ENCODE measurements around the gene KDM8. TPM values are rescaled to one million over a fixed set of nuclear protein-coding genes. Genes with fewer than 3 reads are reported as not detected.

The KDM8 gene
- total RNA-seq, 1 donor from 2014 or later, result 12.5 TPM

DNA sequence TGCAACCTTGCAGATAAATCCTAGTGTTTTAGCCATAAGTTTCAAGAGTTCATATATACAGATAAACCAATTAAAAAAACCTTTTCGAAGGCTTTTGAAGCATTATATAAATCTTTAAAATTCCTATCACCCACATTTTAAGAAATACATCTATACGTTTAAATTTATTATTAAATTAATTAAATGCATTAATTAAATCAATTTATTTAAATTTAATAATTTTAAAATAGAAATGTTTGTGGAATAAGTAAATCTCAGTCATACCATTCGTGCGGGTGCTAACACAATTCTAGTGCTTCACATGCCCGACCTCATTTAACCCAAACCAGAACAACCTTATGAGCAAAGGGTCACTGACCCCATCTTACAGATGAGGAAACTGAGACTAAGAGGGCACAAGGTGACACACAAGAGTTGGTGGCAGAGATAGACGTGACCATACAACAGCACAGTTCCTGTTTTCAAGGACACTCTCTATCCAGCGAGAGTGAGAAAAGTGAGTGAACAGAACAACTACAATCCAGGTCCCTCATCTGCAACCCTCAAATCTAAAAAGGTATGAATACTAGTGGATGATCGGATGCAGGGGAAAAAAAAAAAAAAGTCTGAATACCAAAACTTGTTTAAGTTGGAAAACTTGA, 63.8 kb downstream of the KDM8 start:
- no peaks in the 10 kb centered on the region for H3K9me3 Mint-ChIP-seq (ENCODE audit: low read depth)
- peaks cover 10% of the 10 kb centered on the region for H3K4me1 Mint-ChIP-seq (ENCODE audit: low read depth)
- TF ChIP-seq, protein P1, sequence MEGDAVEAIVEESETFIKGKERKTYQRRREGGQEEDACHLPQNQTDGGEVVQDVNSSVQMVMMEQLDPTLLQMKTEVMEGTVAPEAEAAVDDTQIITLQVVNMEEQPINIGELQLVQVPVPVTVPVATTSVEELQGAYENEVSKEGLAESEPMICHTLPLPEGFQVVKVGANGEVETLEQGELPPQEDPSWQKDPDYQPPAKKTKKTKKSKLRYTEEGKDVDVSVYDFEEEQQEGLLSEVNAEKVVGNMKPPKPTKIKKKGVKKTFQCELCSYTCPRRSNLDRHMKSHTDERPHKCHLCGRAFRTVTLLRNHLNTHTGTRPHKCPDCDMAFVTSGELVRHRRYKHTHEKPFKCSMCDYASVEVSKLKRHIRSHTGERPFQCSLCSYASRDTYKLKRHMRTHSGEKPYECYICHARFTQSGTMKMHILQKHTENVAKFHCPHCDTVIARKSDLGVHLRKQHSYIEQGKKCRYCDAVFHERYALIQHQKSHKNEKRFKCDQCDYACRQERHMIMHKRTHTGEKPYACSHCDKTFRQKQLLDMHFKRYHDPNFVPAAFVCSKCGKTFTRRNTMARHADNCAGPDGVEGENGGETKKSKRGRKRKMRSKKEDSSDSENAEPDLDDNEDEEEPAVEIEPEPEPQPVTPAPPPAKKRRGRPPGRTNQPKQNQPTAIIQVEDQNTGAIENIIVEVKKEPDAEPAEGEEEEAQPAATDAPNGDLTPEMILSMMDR (IDR thresholded peaks at IDR 0.05; ENCODE audit: unreplicated experiment), result no peak
- peak overlapping the region; percentile 35 for H3K4me3 Mint-ChIP-seq (ENCODE audit: low read depth)
- DNase-seq (ENCODE audit: low spot score, unreplicated experiment), result no peak
- no peaks in the 10 kb centered on the region for H3K36me3 Mint-ChIP-seq (ENCODE audit: insufficient read depth)
- H3K27me3 Mint-ChIP-seq, result no peaks in the 10 kb centered on the region
- H3K27ac Mint-ChIP-seq, result no peak overlapping the region

DNA sequence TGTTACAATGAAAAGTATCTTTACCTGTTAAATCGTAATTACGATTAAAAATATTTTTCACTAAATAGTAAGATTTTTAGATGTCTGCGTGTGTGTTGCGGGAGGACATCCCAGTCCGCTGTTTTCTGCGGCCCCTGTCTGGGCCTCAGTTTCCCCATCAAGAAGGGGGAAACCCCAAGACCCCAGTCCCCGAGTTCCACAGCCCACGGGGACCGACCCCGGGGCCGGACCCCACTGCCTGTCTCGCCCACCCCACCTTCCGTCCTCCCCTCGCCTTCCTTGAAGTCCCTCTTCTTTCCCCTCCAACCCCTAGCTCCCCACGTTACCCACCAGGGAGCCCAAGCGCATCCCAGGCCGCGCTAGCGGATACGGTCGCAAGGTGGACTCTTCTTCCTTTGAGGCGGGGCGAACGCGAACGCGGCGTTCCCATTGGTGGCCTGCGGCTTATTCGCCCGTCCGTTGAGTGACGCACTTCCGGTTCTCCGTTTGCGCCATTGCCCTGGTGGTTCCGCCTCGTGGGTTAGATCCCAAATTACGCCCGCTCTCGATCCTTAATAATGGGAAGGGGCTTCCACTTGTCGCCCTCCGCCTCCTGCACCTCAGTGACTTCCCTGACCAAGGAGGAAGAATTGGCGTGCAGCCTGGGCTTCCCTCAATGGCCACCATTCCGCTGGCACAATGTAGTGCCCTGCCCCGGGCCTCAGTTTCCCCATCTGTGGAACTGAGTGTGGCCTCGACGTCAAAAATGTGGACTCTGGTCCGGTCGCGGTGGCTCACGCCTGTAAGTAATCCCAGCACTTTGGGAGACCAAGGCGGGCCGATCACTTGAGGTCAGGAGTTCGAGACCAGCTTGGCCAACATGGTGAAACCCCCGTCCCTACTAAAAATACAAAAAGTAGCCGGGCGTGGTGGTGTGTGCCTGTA, 65.3 kb downstream of the KDM8 start, which contains the start of gene NSMCE1:
TSS of gene NSMCE1 (minus strand) at position 397 of the 924 bp plus-strand sequence. CDS start 11,202 bp downstream, outside the sequence.
- no peaks in the 10 kb centered on the region for H3K36me3 Mint-ChIP-seq (ENCODE audit: insufficient read depth)
- no peaks in the 10 kb centered on the region for H3K9me3 Mint-ChIP-seq (ENCODE audit: low read depth)
- peak within 1 kb of the TSS; percentile 93 for H3K27ac Mint-ChIP-seq
- no peaks in the 10 kb centered on the region for H3K27me3 Mint-ChIP-seq
- DNase-seq (ENCODE audit: low spot score, unreplicated experiment), result peak; percentile 75
- peaks cover 5% of the 10 kb centered on the region for H3K4me1 Mint-ChIP-seq (ENCODE audit: low read depth)
- TF ChIP-seq, protein P1 (IDR thresholded peaks at IDR 0.05; ENCODE audit: unreplicated experiment), result no peak
- H3K4me3 Mint-ChIP-seq (ENCODE audit: low read depth), result peak within 1 kb of the TSS; percentile 84

DNA sequence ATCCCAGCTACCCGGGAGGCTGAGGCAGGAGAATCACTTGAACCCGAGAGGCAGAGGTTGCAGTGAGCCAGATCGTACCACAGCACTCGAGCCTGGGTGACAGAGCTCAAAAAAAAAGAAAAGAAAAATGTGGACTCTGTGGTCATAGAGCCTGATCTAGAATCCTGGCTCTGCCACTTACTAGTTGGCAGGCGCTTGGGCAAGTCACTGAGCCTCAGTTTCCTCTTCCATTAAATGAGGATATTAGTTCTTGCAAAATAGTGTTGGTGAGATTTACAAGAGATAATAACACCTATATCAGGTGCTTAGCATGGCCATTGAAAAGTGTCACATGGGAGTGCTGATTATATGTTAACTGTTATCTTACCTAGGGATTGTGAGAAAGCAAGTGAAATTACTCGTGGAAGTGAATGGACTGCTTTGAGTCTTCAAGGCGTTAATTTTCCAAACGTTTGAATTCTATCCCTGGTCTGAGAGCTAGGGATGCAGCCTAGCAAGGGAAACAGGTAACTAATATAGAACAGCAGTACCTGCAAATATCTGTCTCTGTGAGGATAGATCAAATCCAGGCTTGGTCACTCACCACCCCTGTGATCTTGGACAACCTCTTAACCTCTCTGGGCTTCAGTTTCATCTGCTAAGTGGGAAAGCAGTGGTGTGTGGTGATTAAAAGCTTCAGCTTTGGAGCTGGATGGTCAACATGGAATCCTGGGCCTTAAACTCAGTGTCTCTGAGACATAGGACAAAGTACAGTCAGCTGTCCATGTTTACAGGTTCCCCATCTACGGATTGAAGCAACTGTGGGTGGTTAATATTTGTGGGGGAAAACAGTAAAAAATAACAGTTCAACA, 66.2 kb downstream of the KDM8 start:
- no peak for DNase-seq (ENCODE audit: low spot score, unreplicated experiment)
- Mint-ChIP-seq H3K27me3 (no peaks in the 10 kb centered on the region), H3K36me3 (ENCODE audit: insufficient read depth) (no peaks in the 10 kb centered on the region), H3K4me3 (ENCODE audit: low read depth) (peak overlapping the region; percentile 84), H3K9me3 (ENCODE audit: low read depth) (no peaks in the 10 kb centered on the region), H3K4me1 (ENCODE audit: low read depth) (peaks cover 5% of the 10 kb centered on the region), H3K27ac (no peak overlapping the region)
- TF ChIP-seq, protein P1 (IDR thresholded peaks at IDR 0.05; ENCODE audit: unreplicated experiment), result no peak

DNA sequence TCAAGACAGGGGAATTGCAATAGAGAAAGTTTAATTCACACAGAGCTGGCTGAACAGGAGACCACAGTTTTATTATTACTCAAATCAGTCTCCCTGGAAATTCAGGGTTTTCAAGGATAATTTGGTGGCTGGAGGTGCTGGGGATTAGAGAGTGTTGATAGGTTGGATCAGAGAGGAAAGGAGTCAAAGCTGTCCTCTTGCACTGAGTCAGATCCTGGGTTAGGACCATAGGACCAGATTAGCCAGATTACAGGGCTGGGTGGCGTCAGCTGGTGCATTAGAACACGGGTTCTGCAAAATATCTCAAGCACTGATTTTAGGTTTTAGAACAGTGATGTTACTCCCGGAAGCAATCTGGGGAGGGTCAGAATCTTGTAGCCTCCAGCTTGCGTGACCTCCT, 67.0 kb downstream of the KDM8 start:
- TF ChIP-seq, protein P1 (IDR thresholded peaks at IDR 0.05; ENCODE audit: unreplicated experiment), result no peak
- no peak for DNase-seq (ENCODE audit: low spot score, unreplicated experiment)
- Mint-ChIP-seq H3K36me3 (ENCODE audit: insufficient read depth) (no peaks in the 10 kb centered on the region), H3K27me3 (no peaks in the 10 kb centered on the region), H3K4me1 (ENCODE audit: low read depth) (peaks cover 5% of the 10 kb centered on the region), H3K4me3 (ENCODE audit: low read depth) (no peak overlapping the region), H3K27ac (no peak overlapping the region), H3K9me3 (ENCODE audit: low read depth) (no peaks in the 10 kb centered on the region)

Other genes starting within 250 kb of the KDM8 start
- not detected in 2 replicates for gene C16orf82, start 136.6 kb upstream of the KDM8 start, total RNA-seq
- 26.2 and 27.1 TPM in 2 replicates for gene NSMCE1, start 65.2 kb downstream of the KDM8 start, total RNA-seq
- 23.4 and 23.6 TPM in 2 replicates for gene IL4R, start 110.4 kb downstream of the KDM8 start, total RNA-seq
- not detected in 2 replicates for gene IL21R, start 198.6 kb downstream of the KDM8 start, total RNA-seq

All from progenitor cell of endocrine pancreas (in vitro differentiated cells).